ENCODE measurements around the gene ATAD3B. TPM values are rescaled to one million over a fixed set of nuclear protein-coding genes. Genes with fewer than 3 reads are reported as not detected.

ATAD3B gene
- total RNA-seq, 1 experiment from 2014 or later = 104 TPM

- Histone ChIP-seq H3K4me3 (ENCODE audit: low read depth in 2 of 2, low read length in 2 of 2) (no peak overlapping the region), H3K9me3 (ENCODE audit: control insufficient read depth, insufficient read depth, low read depth, low read length) (no peaks in the 10 kb centered on the region), H3K4me1 (ENCODE audit: control insufficient read depth, insufficient read depth, low read length) (no peaks in the 10 kb centered on the region; the same call in none of the 2 replicates), H3K36me3 (ENCODE audit: control insufficient read depth, insufficient read depth, low read length) (no peaks in the 10 kb centered on the region; the same call in 1 of the 2 replicates), H3K27me3 (ENCODE audit: control insufficient read depth, insufficient read depth, low read length) (no peaks in the 10 kb centered on the region), H3K27ac (ENCODE audit: low read length) (no peak overlapping the region)
- no TSS peak for BruUV-seq (replicated peaks)
- POLR2A ChIA-PET = no interaction called here
- ATAC-seq (no peak), DNase-seq (ENCODE audit: low read depth, low spot score) (no peak)
- in situ Hi-C loops (cut with HindIII; ENCODE audit: low pct_unique_long_range_greater_than_20kb, low sequenced_read_pairs) = no loop called here
- CTCF ChIA-PET = no interaction called here
- intact Hi-C loops (cut with micrococcal nuclease; ENCODE audit: unreplicated experiment) = no loop called here
- TF ChIP-seq REST (IDR thresholded peaks at IDR 0.05; ENCODE audit: insufficient read depth in 1 of 2, low read depth in 2 of 2, low read length in 1 of 2) = no peak
- TF ChIP-seq SIN3A (IDR thresholded peaks at IDR 0.05; ENCODE audit: borderline replicate concordance, insufficient read depth, low read depth, low read length) = no peak
- no peak for TF ChIP-seq TCF7L2 (IDR thresholded peaks at IDR 0.05; ENCODE audit: low read depth, low read length)
- TF ChIP-seq POLR2AphosphoS5 (IDR thresholded peaks at IDR 0.05; ENCODE audit: low read depth, low read length) = no peak
- TF ChIP-seq CTCF (IDR thresholded peaks at IDR 0.05) = no peak
These were observed 66.2 kb downstream of the ATAD3B start for GRCh38 chr1:1537626-1538250.

- ATAC-seq (no peak), DNase-seq (ENCODE audit: low read depth, low spot score) (no peak)
- no TSS peak for BruUV-seq (replicated peaks)
- H3K4me3 ChIP-seq (ENCODE audit: low read depth in 2 of 2, low read length in 2 of 2) = no peak overlapping the region
- no peaks in the 10 kb centered on the region for H3K9me3 ChIP-seq (ENCODE audit: control insufficient read depth, insufficient read depth, low read depth, low read length)
- intact Hi-C loops (cut with micrococcal nuclease; ENCODE audit: unreplicated experiment) (no loop called here), in situ Hi-C loops (cut with HindIII; ENCODE audit: low pct_unique_long_range_greater_than_20kb, low sequenced_read_pairs) (no loop called here)
- no peaks in the 10 kb centered on the region for H3K27me3 ChIP-seq (ENCODE audit: control insufficient read depth, insufficient read depth, low read length)
- no peak overlapping the region for H3K27ac ChIP-seq (ENCODE audit: low read length)
- no peaks in the 10 kb centered on the region; the same call in 1 of the 2 replicates for H3K36me3 ChIP-seq (ENCODE audit: control insufficient read depth, insufficient read depth, low read length)
- no peaks in the 10 kb centered on the region; the same call in none of the 2 replicates for H3K4me1 ChIP-seq (ENCODE audit: control insufficient read depth, insufficient read depth, low read length)
- ChIA-PET POLR2A (no interaction called here), CTCF (no interaction called here)
- TF ChIP-seq SIN3A (IDR thresholded peaks at IDR 0.05; ENCODE audit: borderline replicate concordance, insufficient read depth, low read depth, low read length) (no peak), POLR2AphosphoS5 (IDR thresholded peaks at IDR 0.05; ENCODE audit: low read depth, low read length) (no peak), CTCF (IDR thresholded peaks at IDR 0.05) (no peak), TCF7L2 (IDR thresholded peaks at IDR 0.05; ENCODE audit: low read depth, low read length) (no peak), REST (IDR thresholded peaks at IDR 0.05; ENCODE audit: insufficient read depth in 1 of 2, low read depth in 2 of 2, low read length in 1 of 2) (no peak)
These were observed 66.8 kb downstream of the ATAD3B start for GRCh38 chr1:1538334-1538733.

Measured in Panc1 (cell line).